Ovary (tissue), 9 donors: ENCODE results near the gene SLC30A2. TPM values are rescaled to one million over a fixed set of nuclear protein-coding genes. Genes with fewer than 3 reads are reported as not detected.

ENCODE experiments used
- DNase-seq, 5 donors: peaks; one replicate each; pipeline ENCODE4 v3.0.0-alpha.2; 2019 to 2020
- H3K27ac ChIP-seq, 2 donors: fragments of 200-600 bp; one replicate each; pipeline versions ENCODE4 v1.5.1 to v1.8.0; 2019 to 2022
- H3K27me3 ChIP-seq: fragments of 200-600 bp; one replicate; pipeline ENCODE4 v1.8.0; 2022
- H3K36me3 ChIP-seq: fragments of 200-600 bp; sonication (generic); one replicate; pipeline ENCODE4 v1.5.1; 2019
- H3K4me1 ChIP-seq: one replicate; pipeline ENCODE4 v1.8.1; 2013; ENCODE audit warnings: mild to moderate bottlenecking, moderate library complexity; ENCODE audit not compliant: insufficient read depth
- H3K4me3 ChIP-seq: fragments of 200-600 bp; sonication (generic); one replicate; pipeline ENCODE4 v1.5.1; 2017
- H3K9me3 ChIP-seq, 2 donors: fragments of 200-600 bp in 1 of 2; sonication (generic) in 1 of 2; one replicate each; pipeline versions ENCODE4 v1.5.1 to v1.8.1; 2013 to 2019; ENCODE audit warnings: mild to moderate bottlenecking in 1 of 2, moderate library complexity in 1 of 2
- EP300 ChIP-seq: sonication (generic); formaldehyde crosslinking; IDR thresholded peaks from one replicate; pipeline ENCODE4 v1.6.1; 2017; ENCODE audit warnings: antibody characterized with exemption
- POLR2A ChIP-seq: fragments of 450-650 bp; IDR thresholded peaks from one replicate; pipeline ENCODE4 v1.6.1; 2017; ENCODE audit warnings: antibody characterized with exemption, mild to moderate bottlenecking, moderate library complexity
- WGBS, 3 donors: extraction: QIAGEN DNeasy Blood & Tissue Kit in 1 of 3; methylation state at CpG; one replicate each; pipeline versions ENCODE4 v1.1.5 to v1.1.7; 2013 to 2017; 5-methylcytosine and 5-hydroxymethylcytosine counted together
- intact Hi-C, 4 donors: fragments of 100-400 bp; cut with DNase I; formaldehyde crosslinking; loops; one replicate each; pipeline versions ENCODE4 v1.11.0 to v1.15.1; 2022 to 2023
- polyA plus RNA-seq, 2 donors: library from polyadenylated mRNA; stranded (reverse); fragments of 200-250 nt in 1 of 2; fragments of 350-450 nt in 1 of 2; fragmentation: Illumina TruSeq in 1 of 2; extraction: RNeasy Lipid Tissue Mini Kit (QIAGEN cat#74804) in 1 of 2; gene quantifications; one replicate each; pipeline ENCODE4 v1.2.3, GENCODE V29; 2013 to 2014
- total RNA-seq, 7 donors: library from RNA; depleted of rRNA in 2 of 7; stranded (reverse); fragments of >200 nt in 2 of 7; fragmentation: NEBNext Ultra II Directional in 3 of 7; extraction: Animal tissue kit (Norgen Biotek cat#: 25700) in 3 of 7; gene quantifications; one replicate each; pipeline versions ENCODE4 v1.1.0 to v1.2.4, GENCODE V29; 2016 to 2023
- TF ChIP-seq, protein P1 (sequence below), 3 donors: fragments of 450-650 bp in 2 of 3; fragments of 200-600 bp in 1 of 3; IDR thresholded peaks; one replicate each; pipeline versions ENCODE4 v1.5.1 to v1.8.0; 2016 to 2022; ENCODE audit warnings: antibody characterized with exemption in 3 of 3, mild to moderate bottlenecking in 1 of 3
- donor health status: DM: no; HTN: no; CAD: no; lungs with moderate emphysema.
- donor health status: DM: no; HTN: no; CAD: no.
- donor health status: Bipolar disorder and iron deficiency.
- donor health status: DM: yes; HTN: yes; CAD: no.
- donor health status: DM: no; HTN: no; CAD: no.
- donor health status: DM: yes; HTN: yes; CAD: no.

Gene SLC30A2
- total and polyA plus RNA-seq, 9 donors: 0.11 to 0.80 (median 0.17) TPM; not detected in 5

DNA sequence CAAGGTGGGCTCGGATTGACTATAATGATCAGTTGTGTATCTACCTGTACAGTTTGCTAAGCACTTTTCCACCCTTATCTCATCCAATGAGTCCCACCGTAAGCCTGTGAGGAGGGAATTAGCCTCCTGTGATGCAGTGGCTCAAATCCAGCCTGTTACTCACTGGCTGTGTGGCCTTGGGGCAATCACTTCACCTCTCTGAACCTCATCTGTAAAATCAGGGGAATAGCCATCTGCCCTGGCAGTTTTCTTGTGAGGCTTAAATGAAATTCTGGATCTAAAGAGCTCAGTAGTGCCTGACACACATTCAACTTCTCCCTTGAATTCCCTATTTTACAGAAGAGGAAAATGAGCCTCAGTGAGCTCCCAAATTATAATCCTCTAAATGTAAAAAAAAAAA, 31.7 kb downstream of the SLC30A2 start:
- H3K4me3 ChIP-seq: no peak overlapping the region
- intact Hi-C loops: no loop called here
- WGBS, 3 donors: 88 to 94% (median 92%) methylated on average over 2 of the region's 2 CpGs

DNA sequence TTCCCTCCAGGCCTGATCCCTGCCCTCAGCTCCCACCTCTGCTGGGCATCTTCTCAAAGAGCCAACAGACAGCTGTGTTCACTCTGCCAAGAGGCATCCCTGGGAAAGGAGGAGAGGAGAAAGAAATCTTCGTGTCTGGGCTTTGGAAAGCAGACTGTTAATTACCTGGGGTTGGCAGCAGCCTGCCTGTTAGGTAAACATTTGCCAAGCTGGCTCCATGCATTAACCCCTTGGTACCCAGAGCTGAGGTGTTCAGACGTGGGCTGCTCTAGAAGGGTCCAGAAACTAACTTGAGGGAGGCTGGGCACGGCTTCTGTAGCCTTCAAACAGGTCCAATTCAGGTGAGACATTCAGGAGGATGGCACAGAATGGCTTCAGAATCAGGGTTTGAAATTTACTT, 33.1 kb downstream of the SLC30A2 start:
- H3K27me3 ChIP-seq: no peaks in the 10 kb centered on the region
- no peak overlapping the region for H3K4me3 ChIP-seq
- WGBS, 3 donors: 51 to 61% (median 51%) methylated on average over 3 of the region's 3 CpGs
- no peak overlapping the region for H3K27ac ChIP-seq
- intact Hi-C loops: no loop called here
- H3K9me3 ChIP-seq: no peaks in the 10 kb centered on the region
- no peak for TF ChIP-seq EP300
- no peak for TF ChIP-seq POLR2A
- TF ChIP-seq, protein P1, sequence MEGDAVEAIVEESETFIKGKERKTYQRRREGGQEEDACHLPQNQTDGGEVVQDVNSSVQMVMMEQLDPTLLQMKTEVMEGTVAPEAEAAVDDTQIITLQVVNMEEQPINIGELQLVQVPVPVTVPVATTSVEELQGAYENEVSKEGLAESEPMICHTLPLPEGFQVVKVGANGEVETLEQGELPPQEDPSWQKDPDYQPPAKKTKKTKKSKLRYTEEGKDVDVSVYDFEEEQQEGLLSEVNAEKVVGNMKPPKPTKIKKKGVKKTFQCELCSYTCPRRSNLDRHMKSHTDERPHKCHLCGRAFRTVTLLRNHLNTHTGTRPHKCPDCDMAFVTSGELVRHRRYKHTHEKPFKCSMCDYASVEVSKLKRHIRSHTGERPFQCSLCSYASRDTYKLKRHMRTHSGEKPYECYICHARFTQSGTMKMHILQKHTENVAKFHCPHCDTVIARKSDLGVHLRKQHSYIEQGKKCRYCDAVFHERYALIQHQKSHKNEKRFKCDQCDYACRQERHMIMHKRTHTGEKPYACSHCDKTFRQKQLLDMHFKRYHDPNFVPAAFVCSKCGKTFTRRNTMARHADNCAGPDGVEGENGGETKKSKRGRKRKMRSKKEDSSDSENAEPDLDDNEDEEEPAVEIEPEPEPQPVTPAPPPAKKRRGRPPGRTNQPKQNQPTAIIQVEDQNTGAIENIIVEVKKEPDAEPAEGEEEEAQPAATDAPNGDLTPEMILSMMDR (IDR thresholded peaks at IDR 0.05): no peak
- no peak for DNase-seq
- peaks cover 2% of the 10 kb centered on the region for H3K4me1 ChIP-seq
- no peaks in the 10 kb centered on the region for H3K36me3 ChIP-seq

More for the DNA sequence above, 31.7 kb downstream of the SLC30A2 start:
- H3K36me3 ChIP-seq: no peaks in the 10 kb centered on the region
- no peaks in the 10 kb centered on the region for H3K9me3 ChIP-seq
- no peak for DNase-seq
- no peak overlapping the region for H3K27ac ChIP-seq
- TF ChIP-seq POLR2A (no peak), EP300 (no peak)
- TF ChIP-seq, protein P1 (IDR thresholded peaks at IDR 0.05): no peak
- peaks cover 4% of the 10 kb centered on the region for H3K4me1 ChIP-seq
- no peaks in the 10 kb centered on the region for H3K27me3 ChIP-seq

DNA sequence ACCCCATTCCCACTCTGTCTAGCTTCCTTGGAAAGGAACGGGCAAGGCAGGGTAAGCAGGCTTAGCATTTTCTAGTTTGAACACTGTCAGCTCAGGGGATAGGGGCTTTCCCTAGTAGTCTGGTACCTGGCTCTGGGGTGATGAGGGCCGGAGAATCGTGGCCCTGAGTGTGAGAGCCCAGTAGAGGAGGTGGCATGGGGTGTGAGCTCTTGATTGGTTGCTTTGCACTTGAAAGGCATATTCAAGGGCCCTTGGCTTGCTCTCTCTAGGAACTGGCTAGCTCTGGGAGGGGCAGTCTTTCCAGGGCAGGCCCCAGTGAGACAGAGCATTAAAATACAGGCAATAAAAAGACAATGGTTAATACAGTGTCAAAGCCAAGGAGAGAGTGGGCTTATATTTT, 35.1 kb downstream of the SLC30A2 start:
- WGBS, 3 donors: 73 to 92% (median 77%) methylated on average over 3 of the region's 3 CpGs
- H3K36me3 ChIP-seq: no peaks in the 10 kb centered on the region
- no peaks in the 10 kb centered on the region for H3K27me3 ChIP-seq
- H3K4me3 ChIP-seq: no peak overlapping the region
- no peak overlapping the region for H3K27ac ChIP-seq
- intact Hi-C loops: no loop called here
- TF ChIP-seq EP300 (no peak), POLR2A (no peak)
- TF ChIP-seq, protein P1 (IDR thresholded peaks at IDR 0.05): no peak
- H3K9me3 ChIP-seq: no peaks in the 10 kb centered on the region
- no peaks in the 10 kb centered on the region for H3K4me1 ChIP-seq
- no peak for DNase-seq

DNA sequence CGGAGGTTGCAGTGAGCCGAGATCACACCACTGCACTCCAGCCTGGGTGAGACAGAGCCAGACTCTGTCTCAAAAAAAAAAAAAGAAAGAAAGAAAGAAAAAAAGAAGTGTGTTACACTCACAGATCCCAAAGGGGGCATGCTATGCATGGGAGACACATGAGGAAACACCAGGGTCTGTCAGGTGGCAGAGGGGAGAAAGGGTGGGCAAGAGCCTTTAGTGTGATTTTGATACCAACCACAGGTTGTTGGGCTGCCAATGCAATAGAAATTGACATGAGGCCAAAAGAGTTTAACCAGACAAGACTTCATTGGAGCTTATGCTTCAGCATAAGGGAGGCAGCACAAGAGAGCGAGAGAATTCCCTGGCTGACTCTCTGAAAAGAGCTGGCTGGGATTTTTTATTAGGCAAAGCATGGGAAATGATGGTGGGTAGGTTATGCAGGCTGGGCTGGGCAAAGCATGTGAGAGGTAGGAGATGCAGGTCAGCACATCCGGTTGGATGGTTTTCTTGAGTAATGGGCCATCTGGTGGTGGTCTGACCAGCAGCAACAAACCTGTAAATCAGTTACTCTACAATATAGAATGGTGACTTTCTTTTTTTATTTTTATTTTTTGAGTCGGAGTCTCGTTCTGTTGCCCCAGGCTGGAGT, 36.0 kb downstream of the SLC30A2 start:
- DNase-seq: no peak
- no peaks in the 10 kb centered on the region for H3K4me1 ChIP-seq
- intact Hi-C loops: loop anchor here in 1 of 4 donors (10.0 kb wide), 1 partner anchor 185 kb away; no protein-coding TSS in a partner anchor
- TF ChIP-seq POLR2A: no peak
- no peak for TF ChIP-seq EP300
- TF ChIP-seq, protein P1 (IDR thresholded peaks at IDR 0.05): no peak
- no peaks in the 10 kb centered on the region for H3K27me3 ChIP-seq
- no peaks in the 10 kb centered on the region for H3K36me3 ChIP-seq
- no peak overlapping the region for H3K27ac ChIP-seq
- H3K4me3 ChIP-seq: no peak overlapping the region
- WGBS, 3 donors: 43 to 44% (median 44%) methylated on average over 6 of the region's 6 CpGs
- no peaks in the 10 kb centered on the region for H3K9me3 ChIP-seq
